Right renal pelvis (tissue), 4 donors: ENCODE data around the gene ATG5. TPM values are rescaled to one million over a fixed set of nuclear protein-coding genes. Genes with fewer than 3 reads are reported as not detected.

ENCODE experiments used
- DNase-seq, 4 donors: peaks; one replicate each; pipeline ENCODE4 v3.0.0-alpha.2; 2013; ENCODE audit warnings: low read depth in 4 of 4, low spot score in 3 of 4, missing footprints in 1 of 4
- polyA plus RNA-seq, 4 donors: library from polyadenylated mRNA; unstranded; fragments of 120-200 nt; gene quantifications; one replicate each; pipeline ENCODE4 v1.2.1, GENCODE V29; 2013; ENCODE audit not compliant: insufficient read length in 4 of 4

Gene ATG5
- 10 to 100 TPM; 47.8 to 58.7 (median 54.5) TPM for polyA plus RNA-seq

DNA sequence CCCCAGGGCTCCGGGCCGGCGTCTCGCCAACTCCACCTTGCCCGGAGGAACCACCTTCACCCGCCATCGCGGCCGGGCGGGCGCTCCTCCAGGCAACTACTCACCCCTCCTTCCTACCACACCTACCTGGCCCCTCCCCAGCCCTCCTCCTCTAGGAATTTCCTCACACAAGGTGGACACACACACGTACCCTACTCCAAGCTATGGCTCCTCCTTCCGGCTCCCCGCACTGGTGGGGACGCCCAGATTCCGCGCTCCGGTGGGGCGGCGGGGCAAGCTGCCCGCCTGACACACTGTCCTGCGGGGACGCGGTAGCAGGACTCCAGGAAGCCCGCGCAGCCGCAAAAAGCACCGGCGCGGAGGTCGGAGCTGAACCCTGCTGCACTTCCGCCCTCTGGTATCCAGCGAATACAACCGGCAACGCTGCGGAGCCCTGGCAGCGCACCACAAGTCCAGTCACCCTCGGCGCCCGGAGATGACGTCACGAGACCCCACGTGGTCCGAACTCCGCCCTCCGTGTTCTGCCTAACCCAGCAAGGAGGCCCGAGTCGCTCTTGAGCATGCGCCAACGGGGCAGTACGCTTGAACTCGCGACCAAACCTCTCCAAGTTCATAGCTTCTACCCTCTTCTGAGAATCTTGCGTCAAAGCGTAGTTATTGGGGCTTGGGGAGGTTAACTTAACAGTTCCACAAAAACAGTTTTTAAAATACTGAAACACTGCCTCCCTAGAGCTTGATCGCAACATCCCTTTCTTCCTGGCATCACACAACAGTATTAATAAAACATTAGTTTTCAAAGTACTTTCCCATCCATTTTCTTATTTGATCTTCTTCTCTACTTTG, at the start of gene ATG5:
ATG5 (minus strand) TSS at position 425 of the 843 bp plus-strand sequence. CDS start 9,552 bp downstream, outside the sequence.
- DNase-seq = peak; percentile 95 to 99 (median 98)

DNA sequence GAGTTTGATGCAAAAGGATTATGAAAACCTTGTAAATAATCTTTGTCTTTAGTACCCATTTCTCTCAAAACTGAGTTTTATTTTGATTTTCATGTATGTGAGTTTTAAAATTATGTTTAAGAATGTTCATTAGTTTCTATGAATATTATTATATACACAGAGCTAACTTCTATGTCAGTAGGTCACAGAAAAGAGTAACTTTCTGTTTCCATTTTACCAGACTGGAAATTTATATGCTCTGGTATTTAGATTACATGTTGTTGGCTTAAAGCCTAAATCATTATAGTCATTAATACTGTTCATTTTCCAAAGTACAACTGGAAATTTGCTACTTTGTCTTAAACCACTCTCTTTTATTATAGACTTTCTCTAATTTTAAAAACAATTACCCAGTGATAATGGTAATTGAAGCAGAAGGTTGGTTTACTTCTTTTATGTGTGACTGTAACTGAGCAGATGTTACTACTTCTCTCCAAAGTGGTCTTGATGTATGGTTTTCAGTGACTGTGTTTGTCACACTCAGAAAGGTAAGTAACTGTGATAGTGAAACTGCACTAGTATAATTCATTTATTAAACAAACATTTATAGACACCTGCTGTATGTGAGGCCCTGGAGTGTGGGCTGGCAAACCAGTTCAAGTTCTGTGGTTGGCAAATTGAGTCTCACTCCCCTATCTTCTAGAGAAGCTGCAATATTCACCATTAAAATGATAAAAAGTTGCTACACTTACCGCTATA, 48.1 kb upstream of the ATG5 start:
- DNase-seq = no peak

DNA sequence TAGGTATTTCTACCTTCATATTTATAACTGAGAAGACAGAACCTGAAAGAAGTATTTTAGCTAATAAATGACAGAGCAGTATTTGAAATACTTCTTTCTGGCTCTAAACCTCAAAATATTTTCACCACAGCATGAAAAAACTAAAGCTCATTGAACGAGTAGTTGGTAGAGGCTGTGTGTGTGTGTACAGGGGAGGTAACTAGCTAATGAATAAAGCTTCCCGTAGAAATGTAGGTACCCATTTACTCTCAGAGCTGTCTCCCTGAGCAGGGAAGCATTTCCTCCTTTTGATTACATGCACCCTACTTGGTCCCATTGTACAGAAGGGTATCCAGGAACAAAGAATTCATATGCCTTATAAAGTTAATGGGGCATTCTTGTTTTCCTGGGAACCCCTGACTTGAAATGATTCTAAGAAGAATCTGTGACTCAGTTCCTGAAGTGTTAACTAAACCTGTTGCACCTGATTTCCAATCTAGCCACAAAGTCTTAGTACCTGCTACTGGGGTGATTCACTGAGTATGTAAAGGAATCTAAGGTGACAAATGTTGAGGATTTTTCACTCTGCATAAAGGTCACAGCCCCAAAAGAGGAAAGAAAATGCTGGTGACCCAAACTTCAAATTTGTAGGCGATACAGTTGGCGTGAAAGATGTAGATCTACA, 47.4 kb upstream of the ATG5 start:
- no peak for DNase-seq

DNA sequence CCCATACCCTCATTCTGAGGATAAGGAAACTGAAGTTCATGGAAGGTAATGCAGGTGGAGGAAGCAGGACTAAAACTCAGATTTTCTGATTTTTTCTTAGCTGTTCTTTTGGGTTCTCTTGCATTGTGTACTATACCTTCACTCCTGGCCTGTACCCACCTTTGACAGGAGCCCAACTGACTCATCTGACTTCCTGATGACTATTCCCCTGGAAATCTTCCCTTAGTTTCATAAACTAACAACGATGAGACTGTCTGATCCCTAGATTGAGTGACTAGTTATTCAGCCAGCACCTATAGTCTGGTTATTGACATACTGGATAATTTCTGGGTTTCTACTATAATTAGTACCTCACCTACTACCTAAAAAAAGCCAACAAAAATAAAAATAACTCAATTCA, 45.1 kb upstream of the ATG5 start:
- DNase-seq = no peak

DNA sequence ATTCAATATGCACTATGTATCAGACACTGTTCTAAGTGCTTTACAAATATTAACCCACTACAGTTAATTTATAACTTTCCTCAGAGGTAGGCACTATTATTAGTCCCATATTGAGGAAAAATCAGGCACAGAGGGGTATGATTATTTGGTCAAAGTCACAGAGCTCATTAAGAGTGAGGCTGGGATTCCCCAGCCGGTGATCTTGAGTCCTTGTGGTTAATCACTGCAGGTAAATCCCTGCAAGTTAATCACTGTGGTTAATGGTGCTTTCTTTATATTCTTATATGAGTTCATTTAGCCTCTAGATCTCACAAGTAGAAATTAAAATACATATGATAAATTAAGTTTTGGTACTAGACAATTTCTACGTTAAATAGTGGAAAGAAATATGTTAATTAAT, 44.2 kb upstream of the ATG5 start:
- no peak for DNase-seq

DNA sequence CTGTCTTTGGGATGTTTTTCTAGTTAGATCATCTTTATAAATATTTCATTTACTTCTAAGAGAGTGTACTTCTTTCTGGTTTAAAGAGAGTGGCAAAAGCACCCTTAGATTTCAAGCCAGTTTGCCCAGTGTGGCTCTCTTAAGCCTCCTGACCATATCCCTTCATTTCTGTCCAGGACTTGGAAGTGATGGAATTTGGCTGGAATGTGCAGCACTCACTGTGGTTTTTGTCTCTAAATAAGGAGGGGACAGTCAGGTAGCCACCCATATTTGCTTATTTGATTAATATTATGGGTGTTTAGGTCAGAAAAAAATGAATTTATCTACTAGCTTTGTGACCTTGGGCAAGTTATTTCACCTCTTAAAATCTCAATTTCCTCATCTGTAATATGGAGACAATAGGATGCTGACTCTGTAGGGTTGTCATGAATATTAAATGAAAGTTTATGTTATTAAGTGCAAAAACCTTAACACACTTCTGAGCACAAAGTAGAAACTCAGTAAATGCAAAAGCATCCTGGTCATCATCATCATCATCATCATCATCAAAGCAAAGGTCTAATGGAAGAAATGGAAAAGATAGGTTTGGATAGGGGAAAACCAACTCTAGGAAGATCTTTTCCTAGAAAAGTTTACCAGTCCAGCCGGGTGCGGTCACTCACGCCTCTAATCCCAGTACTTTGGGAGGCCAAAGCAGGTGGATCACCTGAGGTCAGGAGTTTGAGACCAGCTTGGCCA, 38.0 kb upstream of the ATG5 start:
- no peak for DNase-seq

DNA sequence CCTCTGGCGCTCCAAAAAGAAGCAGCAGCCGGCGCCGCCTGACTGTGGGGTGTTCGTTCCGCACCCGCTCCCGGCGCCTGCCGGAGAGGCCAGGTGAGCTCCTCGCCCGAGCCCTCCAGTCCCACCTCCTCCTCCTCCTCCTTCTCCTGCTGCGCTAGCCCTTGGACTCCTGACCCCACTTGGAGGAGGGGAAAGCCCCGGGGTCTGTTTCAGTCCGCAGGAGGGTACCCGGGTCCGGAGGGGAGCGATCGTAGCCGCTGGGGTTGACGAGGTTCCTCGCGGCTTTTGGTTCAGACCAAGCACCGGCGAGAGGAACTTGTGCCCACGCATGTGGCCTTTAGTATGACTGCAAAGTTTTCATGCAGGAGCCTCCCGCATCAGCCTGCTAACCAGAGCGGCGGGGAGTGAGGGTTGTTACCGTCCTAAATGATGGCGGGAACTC, 35.5 kb upstream of the ATG5 start:
- DNase-seq = peak in 2 of 4 donors; percentile 11 to 16

DNA sequence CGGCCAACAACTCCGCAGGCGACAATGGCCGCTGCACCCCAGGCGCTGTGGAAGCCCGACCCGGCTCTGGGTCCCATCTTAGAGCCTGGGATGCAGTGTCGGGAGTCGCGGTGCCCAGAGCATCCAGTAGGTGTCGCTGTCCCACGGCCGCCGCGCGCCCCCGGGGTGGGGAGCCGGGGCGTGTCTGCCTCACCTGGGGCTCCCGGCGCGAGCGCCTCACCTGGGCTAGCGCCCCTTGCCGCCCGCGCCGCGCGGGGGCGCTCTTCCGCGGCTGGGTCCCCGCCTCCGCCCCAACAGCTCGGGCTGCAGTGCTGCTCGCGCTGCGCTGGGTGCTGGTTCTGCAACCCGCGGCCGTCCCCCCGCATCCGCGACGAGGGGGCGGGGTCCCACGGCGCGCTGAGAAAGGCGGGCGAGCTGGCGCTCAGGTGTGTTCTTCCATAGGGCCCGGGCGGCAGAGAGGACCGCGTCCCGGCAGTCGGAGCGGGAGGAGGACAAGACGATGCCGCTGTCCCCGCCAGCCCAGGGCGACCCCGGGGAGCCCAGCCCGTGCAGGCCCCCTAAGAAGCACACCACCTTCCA, 34.9 kb upstream of the ATG5 start, which contains the start of gene CRYBG1:
CRYBG1 (plus strand) TSS at position 308 of the 579 bp plus-strand sequence; CDS start at position 500, 192 bp downstream.
- DNase-seq = peak; percentile 44 to 55 (median 46)

DNA sequence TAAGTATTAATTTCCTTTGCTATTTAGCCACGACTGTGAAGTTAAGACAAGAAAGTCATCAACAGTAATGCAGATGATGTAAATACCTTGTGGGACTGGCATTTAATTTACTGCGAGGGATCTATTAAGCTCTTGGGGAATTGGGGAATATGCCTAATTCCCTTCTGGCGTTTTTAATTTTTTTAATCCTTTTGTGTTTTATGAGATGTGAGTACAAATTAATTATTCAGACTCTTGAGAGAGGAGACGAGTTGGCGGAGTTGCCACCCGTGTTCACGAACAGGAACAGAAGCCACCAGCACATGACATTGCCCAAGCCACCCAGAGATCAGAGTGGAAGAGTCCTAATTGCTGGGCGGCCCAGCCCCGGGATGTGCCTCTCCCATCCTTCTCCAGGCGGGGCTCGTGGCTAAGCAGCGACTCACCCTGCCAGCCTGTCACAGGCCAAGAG, 34.4 kb upstream of the ATG5 start:
- no peak for DNase-seq

DNA sequence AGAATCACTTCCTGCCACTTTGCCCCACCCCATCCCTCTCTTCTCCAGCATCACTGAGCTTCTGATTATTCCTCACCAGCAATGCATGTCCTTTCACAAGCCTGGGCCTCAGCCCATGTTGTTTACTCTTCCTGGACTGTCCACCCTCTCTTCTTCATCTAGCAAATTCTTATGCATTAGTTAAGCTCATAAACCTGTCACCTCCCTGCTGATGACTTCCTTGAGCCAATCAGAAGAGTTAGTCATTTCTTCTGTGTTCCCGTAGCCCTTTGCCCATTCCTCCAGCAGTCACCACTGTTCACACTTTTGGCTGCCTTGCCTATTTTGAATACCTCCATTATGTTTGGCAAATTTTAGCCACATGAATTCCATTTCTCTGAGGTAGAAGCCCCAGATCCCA, 30.8 kb upstream of the ATG5 start:
- DNase-seq = no peak

DNA sequence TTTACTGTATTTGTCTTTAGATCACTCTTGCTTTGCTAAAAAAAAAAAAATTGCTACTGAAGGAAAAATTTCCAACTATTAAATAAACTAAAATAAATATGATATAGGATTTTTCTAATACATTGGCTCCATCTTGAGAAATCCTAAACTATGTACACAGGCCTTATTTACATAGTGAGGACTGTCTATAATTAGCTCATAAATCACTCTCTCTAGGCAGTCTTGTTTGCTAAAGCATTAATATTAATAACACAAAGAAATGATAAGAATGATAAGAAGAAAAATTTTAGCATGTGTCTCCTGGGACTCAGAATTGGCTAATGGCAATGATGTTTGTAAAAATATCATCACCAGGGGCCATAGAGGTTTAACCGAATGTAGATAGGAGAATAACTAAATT, 21.7 kb upstream of the ATG5 start:
- DNase-seq = no peak

DNA sequence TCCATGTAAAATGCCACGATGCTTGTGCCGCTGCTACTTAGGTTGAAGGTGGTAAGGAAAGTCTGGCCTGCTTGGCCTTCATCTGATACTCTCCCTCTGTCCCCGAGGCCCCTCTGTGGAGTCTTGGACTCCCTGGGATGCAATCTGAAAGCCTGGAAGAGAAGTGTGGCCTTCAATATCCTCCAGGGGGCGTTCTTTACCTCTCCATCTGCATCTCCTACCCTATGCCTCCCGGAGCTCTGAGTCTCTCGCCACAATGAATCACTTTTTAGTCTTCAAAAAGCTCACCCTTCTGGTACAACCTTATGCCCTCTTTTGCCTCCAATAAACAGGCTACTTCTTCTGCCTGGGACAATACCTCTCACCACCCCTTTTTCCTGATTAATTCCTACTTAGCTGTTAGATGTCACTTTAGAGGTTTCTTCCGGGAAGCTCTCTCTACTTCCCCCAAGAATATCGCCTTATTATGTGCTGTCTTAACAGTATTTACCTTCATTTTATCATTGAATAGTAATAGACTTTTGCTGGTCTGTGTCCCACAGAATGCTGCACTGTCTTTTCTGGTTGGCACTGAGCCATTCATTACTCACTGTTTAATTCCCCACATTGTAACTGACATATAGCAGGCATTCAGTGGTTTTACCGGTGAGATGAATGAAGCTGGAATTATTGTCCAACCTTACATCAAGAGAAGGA, 13.9 kb upstream of the ATG5 start:
- peak in 1 of 4 donors; percentile 40 for DNase-seq

DNA sequence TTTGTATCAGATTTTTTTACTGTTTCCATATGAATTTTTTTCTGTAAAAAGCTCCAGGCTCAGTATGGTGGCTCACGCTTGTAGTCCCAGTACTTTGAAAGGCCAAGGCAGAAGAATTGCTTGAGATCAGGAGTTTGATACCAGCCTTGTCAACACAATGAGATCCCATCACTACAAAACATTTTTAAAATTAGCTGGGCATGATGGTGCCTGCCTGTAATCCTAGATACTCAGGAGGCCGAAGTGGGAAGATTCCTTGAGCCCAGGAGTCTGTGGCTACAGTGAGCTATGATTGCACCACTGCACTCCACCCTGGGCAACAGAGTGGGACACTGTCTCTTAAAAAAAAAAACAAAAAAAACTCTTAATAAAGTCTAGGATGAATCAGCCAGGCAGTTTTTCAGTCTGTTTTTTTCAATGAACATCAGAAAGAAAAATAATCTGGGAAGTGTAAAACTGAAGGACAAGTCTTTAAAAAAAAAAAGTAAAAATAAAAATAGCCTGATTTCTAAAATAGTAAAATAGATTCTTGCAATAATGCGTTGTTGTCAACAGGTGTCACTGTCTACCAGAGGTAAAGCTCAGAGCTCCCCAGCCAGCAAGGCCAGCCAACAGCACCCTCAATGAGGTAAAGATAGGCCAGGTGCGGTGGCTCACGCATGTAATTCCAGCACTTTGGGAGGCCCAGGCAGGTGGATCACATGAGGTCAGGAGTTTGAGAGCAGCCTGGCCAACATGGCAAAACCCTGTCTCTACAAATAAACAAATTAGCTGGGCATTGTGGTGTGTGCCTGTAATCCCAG, 9.3 kb upstream of the ATG5 start:
- DNase-seq = peak in 3 of 4 donors; percentile 12 to 37 (median 17)

DNA sequence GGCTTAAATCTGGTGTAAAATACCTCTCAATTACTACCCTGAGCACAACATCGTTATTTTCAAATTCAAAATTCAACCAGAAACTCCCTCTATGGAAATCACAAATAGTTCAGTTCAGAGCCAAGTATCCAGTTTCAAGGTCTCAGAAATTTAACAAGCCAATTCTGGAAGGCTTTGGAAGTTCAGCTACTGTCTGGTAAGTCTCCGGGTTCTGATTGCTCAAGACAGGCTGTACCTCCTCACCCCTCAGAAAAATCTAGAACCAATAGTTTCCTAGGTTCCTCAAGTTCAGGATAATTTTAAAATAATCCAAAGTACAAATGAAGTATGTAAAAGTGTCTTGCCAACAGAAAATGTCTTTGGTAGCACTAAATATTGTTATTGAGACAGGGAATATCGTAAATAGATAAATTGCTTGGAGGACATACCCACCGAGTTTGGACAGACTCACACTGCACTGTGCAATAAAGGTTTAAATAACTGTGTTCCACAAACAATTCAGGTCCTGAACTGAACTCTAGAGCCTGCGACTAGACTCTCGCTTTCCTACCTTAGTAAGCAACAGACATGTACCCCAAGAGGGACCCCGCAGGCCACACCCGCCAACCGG, 729 bp downstream of the ATG5 start:
- no peak for DNase-seq

DNA sequence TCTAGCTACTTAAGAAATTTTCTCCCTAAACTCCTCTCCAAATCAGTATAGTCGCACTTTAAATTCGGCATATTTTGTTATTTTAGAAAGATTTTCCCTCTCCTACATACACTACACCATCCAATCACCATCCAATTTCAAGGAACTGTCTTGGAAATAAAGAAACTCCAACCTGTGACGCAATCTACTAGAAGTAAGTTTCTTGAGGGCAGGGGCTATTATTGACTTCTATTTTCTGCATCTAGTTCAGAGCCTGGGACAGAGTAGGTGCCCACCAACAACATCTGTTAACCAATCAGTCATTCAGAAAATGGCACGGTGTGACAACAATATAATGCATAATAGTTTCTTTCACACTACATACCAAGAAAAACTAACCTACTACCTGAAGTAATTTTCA, 3.6 kb downstream of the ATG5 start:
- no peak for DNase-seq

DNA sequence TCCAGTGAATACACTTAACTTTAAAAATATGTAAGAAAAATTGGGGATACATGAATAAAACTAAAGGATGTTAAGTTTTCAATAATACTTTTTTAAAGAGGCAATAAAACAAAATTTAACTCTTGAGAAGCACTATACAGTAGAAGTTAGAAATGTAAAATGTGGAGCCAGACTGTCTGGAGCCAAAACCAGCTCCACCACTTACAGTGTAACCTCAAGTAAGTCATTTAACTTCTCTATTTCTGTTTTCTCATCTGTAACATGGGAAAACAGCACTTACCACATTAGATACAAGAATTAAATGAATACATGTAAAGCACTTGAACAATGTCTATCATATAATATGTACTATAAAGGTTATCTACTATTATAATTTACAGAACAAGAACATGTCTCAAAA, 6.7 kb downstream of the ATG5 start:
- no peak for DNase-seq

DNA sequence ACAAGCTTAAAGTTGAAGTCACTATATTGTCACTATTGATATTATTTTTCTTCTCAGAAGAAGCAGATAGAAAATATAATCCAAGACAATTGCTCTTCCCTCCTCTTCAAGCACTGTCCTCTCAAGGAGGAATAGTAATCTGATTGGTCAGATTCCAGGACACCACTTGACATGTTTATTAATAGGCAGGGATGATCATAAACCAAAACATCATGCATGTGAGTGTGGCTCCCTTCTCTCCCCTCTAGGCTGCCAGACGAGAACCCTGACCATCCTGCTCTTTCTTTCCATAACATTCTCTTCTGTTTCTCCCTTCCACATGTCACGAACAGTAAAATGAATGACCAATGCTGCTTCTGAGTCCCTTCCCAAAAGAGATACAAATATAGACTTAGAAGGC, 7.5 kb downstream of the ATG5 start:
- DNase-seq = no peak

DNA sequence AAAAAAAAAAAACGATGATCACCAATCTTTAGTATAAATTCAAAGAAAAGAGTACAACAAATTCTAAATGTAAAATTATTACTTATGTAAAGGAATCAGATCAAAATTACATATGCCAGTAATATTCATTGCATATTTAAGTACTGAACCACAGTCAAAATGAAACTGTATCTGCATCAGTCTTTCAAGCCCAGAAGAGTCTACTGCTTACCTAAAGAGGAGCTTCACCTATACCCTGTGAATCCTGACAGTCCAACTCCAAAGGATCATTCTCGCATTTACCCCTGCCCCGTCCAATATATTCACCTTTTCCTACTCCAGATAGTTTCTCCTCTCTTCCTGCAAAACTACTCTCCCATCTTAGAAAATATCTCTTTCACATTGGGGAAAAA, 9.2 kb downstream of the ATG5 start:
- DNase-seq = no peak
